H1 (cell line): Measurements from ENCODE around the gene SEC61B. TPM values are rescaled to one million over a fixed set of nuclear protein-coding genes. Genes with fewer than 3 reads are reported as not detected.

Experiments used
- CTCF ChIA-PET: fragments of 300-600 bp; sonication (Branson Sonifier 250); formaldehyde crosslinking; loops from one replicate; lab custom pipeline; 2021; ENCODE audit not compliant: partially characterized antibody; lab: Charles Lee
- POLR2A ChIA-PET: fragments of 300-600 bp; sonication (Branson Sonifier 250); formaldehyde crosslinking; loops from one replicate; lab custom pipeline; 2021; ENCODE audit warnings: inconsistent platforms; ENCODE audit not compliant: partially characterized antibody; lab: Charles Lee
- DNase-seq, 2 experiments: peaks; one replicate each; pipeline versions ENCODE4 v3.0.0 to v3.0.0-alpha.2; 2010 to 2022; ENCODE audit warnings: low spot score in 2 of 2, low read depth in 1 of 2, mixed read lengths in 1 of 2
- FAIRE-seq: peaks from 2 replicates; lab custom pipeline; 2011; peaks lifted over from hg19 to GRCh38; lab: Jason Lieb, UNC
- H2AFZ ChIP-seq: 2 replicates; pipeline ENCODE4 v1.8.1; 2012; ENCODE audit warnings: low read length, inconsistent platforms
- H2AK5ac ChIP-seq: 2 replicates; pipeline ENCODE4 v1.6.1; 2013; ENCODE audit warnings: low read depth, low read length
- H2BK120ac ChIP-seq: replicated peaks from 2 replicates; pipeline ENCODE3; 2013; ENCODE audit warnings: low read depth, low read length, inconsistent platforms
- H2BK12ac ChIP-seq: 2 replicates; pipeline ENCODE4 v1.6.1; 2013; ENCODE audit warnings: low read depth, low read length
- H2BK15ac ChIP-seq: 2 replicates; pipeline ENCODE4 v1.6.1; 2013; ENCODE audit warnings: low read length
- H2BK20ac ChIP-seq: 2 replicates; pipeline ENCODE4 v1.6.1; 2013; ENCODE audit warnings: low read length
- H2BK5ac ChIP-seq: 2 replicates; pipeline ENCODE4 v1.6.1; 2013; ENCODE audit warnings: low read depth, low read length
- H3K14ac ChIP-seq: 2 replicates; pipeline ENCODE4 v1.6.1; 2013; ENCODE audit warnings: inconsistent platforms; ENCODE audit not compliant: insufficient read length
- H3K18ac ChIP-seq: 2 replicates; pipeline ENCODE4 v1.6.1; 2013; ENCODE audit warnings: low read length; ENCODE audit errors: extremely low read depth
- H3K23ac ChIP-seq: 2 replicates; pipeline ENCODE4 v1.6.1; 2013; ENCODE audit warnings: inconsistent platforms; ENCODE audit not compliant: insufficient read length
- H3K23me2 ChIP-seq: 2 replicates; pipeline ENCODE4 v1.6.1; 2013; ENCODE audit warnings: low read depth, low read length
- H3K27ac ChIP-seq: 2 replicates; pipeline ENCODE4 v1.6.1; 2011; ENCODE audit warnings: low read depth, low read length, inconsistent platforms
- H3K27me3 ChIP-seq, 4 experiments: replicated peaks in 1 of 4; 1 replicate in 1 of 4; 2 replicates in 3 of 4; pipeline versions ENCODE4 v1.6.1 to v1.8.1; 2011 to 2013; ENCODE audit warnings: low read length in 3 of 4, mild to moderate bottlenecking in 3 of 4, inconsistent platforms in 2 of 4, mixed read lengths in 2 of 4, moderate library complexity in 1 of 4; ENCODE audit not compliant: control insufficient read depth in 3 of 4, insufficient read depth in 3 of 4; ENCODE audit errors: extremely low read depth in 1 of 4
- H3K36me3 ChIP-seq, 4 experiments: 2 replicates each; pipeline versions ENCODE4 v1.6.1 to v1.8.1; 2011 to 2013; ENCODE audit warnings: mild to moderate bottlenecking in 4 of 4, low read length in 3 of 4, moderate library complexity in 2 of 4, control low read depth in 1 of 4, inconsistent platforms in 1 of 4; ENCODE audit not compliant: insufficient read depth in 4 of 4, control insufficient read depth in 2 of 4
- H3K4ac ChIP-seq: replicated peaks from 2 replicates; pipeline ENCODE3; 2013; ENCODE audit warnings: low read length, low read depth, mixed read lengths, inconsistent platforms; ENCODE audit not compliant: insufficient read length
- H3K4me1 ChIP-seq, 4 experiments: replicated peaks in 1 of 4; 1 replicate in 1 of 4; 2 replicates in 3 of 4; pipeline versions ENCODE4 v1.6.1 to v1.8.1; 2011 to 2013; ENCODE audit warnings: low read length in 3 of 4, inconsistent platforms in 2 of 4, mixed read lengths in 1 of 4; ENCODE audit not compliant: insufficient read depth in 4 of 4, control insufficient read depth in 3 of 4
- H3K4me2 ChIP-seq, 2 experiments: 2 replicates each; pipeline versions ENCODE4 v1.6.1 to v1.8.1; 2011 to 2013; ENCODE audit warnings: low read depth in 2 of 2, low read length in 2 of 2, control low read depth in 1 of 2, inconsistent platforms in 1 of 2, mild to moderate bottlenecking in 1 of 2; ENCODE audit not compliant: insufficient read depth in 1 of 2
- H3K4me3 ChIP-seq, 4 experiments: fragments of 200-600, 300-600 bp in 1 of 4; sonication (generic), shearing (Covaris generic), sonication (Bioruptor Twin) in 1 of 4; 2 replicates each; pipeline versions ENCODE4 v1.5.1 to v1.8.1; 2011 to 2016; ENCODE audit warnings: low read length in 4 of 4, low read depth in 3 of 4, control low read depth in 2 of 4, inconsistent platforms in 2 of 4, mild to moderate bottlenecking in 2 of 4, mixed read lengths in 1 of 4, moderate library complexity in 1 of 4; ENCODE audit not compliant: insufficient read depth in 2 of 4; ENCODE audit errors: extremely low read depth in 1 of 4
- H3K56ac ChIP-seq: replicated peaks from 2 replicates; pipeline ENCODE3; 2013; ENCODE audit warnings: low read depth, mild to moderate bottlenecking, mixed read lengths, low read length, inconsistent platforms; ENCODE audit not compliant: insufficient read length
- H3K79me1 ChIP-seq: 2 replicates; pipeline ENCODE4 v1.6.1; 2013; ENCODE audit warnings: low read depth, low read length, control low read depth
- H3K79me2 ChIP-seq, 2 experiments: 2 replicates each; pipeline versions ENCODE4 v1.6.1 to v1.8.1; 2012 to 2013; ENCODE audit warnings: low read length in 2 of 2, mild to moderate bottlenecking in 2 of 2, inconsistent platforms in 1 of 2; ENCODE audit not compliant: insufficient read depth in 2 of 2, control insufficient read depth in 1 of 2
- H3K9ac ChIP-seq, 4 experiments: replicated peaks in 1 of 4; 1 replicate in 1 of 4; 2 replicates in 3 of 4; pipeline versions ENCODE4 v1.6.1 to v1.8.1; 2011 to 2013; ENCODE audit warnings: low read depth in 3 of 4, low read length in 3 of 4, control low read depth in 2 of 4, mild to moderate bottlenecking in 2 of 4, moderate library complexity in 2 of 4, inconsistent platforms in 1 of 4; ENCODE audit errors: extremely low read depth in 1 of 4
- H3K9me3 ChIP-seq, 2 experiments: 2 replicates each; pipeline versions ENCODE4 v1.6.1 to v1.8.1; 2012 to 2013; ENCODE audit warnings: mild to moderate bottlenecking in 2 of 2, moderate library complexity in 2 of 2, control low read depth in 1 of 2, inconsistent platforms in 1 of 2, low read depth in 1 of 2, low read length in 1 of 2, mixed read lengths in 1 of 2; ENCODE audit not compliant: insufficient read depth in 2 of 2
- H4K20me1 ChIP-seq, 2 experiments: replicated peaks in 1 of 2; 2 replicates each; pipeline versions ENCODE3 to v1.8.1; 2011 to 2013; ENCODE audit warnings: inconsistent platforms in 2 of 2, low read length in 2 of 2, mild to moderate bottlenecking in 1 of 2; ENCODE audit not compliant: insufficient read depth in 2 of 2, control insufficient read depth in 1 of 2
- H4K5ac ChIP-seq: 2 replicates; pipeline ENCODE4 v1.6.1; 2013; ENCODE audit warnings: low read length, low read depth, mixed read lengths, inconsistent platforms; ENCODE audit not compliant: insufficient read length
- H4K8ac ChIP-seq: 2 replicates; pipeline ENCODE4 v1.8.0; 2013; ENCODE audit warnings: mild to moderate bottlenecking, moderate library complexity, low read length, inconsistent platforms; ENCODE audit not compliant: insufficient read depth; ENCODE audit errors: extremely low read depth
- H4K91ac ChIP-seq: replicated peaks from 2 replicates; pipeline ENCODE3; 2013; ENCODE audit warnings: low read length, mixed read lengths, inconsistent platforms; ENCODE audit not compliant: insufficient read length
- EGR1 ChIP-seq: IDR thresholded peaks from 2 replicates; pipeline ENCODE4 v1.6.1; 2011; ENCODE audit warnings: low read depth, low read length, borderline replicate concordance
- MAFK ChIP-seq: IDR thresholded peaks from 2 replicates; pipeline ENCODE4 v1.6.1; 2012; ENCODE audit warnings: low read depth, mild to moderate bottlenecking, improper control_type of control experiment, low read length
- MAX ChIP-seq: IDR thresholded peaks from 2 replicates; pipeline ENCODE4 v1.6.1; 2012; ENCODE audit warnings: inconsistent platforms
- RAD21 ChIP-seq, 2 experiments: IDR thresholded peaks in 1 of 2; conservative IDR thresholded peaks in 1 of 2; 2 replicates each; pipeline ENCODE4 v1.6.1; 2011; ENCODE audit warnings: low read depth in 2 of 2, low read length in 2 of 2, improper control_type of control experiment in 1 of 2, inconsistent platforms in 1 of 2, mild to moderate bottlenecking in 1 of 2, moderate library complexity in 1 of 2
- WGBS, 2 experiments: shearing (Covaris generic) in 1 of 2; methylation state at CpG; one replicate each; pipeline versions ENCODE4 v1.1.6 to v1.1.7; 2013 to 2015; ENCODE audit warnings: low lambda C conversion rate in 2 of 2, mixed read lengths in 2 of 2, inconsistent platforms in 1 of 2, low coverage in 1 of 2, missing lambda C conversion rate in 1 of 2; ENCODE audit not compliant: insufficient replicate concordance in 2 of 2, insufficient coverage in 1 of 2, insufficient read length in 1 of 2; ENCODE audit errors: extremely low coverage in 1 of 2, missing lambda C conversion rate in 1 of 2; 5-methylcytosine and 5-hydroxymethylcytosine counted together
- polyA plus RNA-seq, 7 experiments: library from polyadenylated mRNA; depleted of rRNA in 3 of 7; stranded (reverse) in 5 of 7; unstranded in 2 of 7; fragments of >200 nt in 5 of 7; fragments of 200-250 nt in 2 of 7; gene quantifications; 1 replicate in 5 of 7; 2 replicates in 1 of 7; 4 replicates in 1 of 7; pipeline versions ENCODE4 v1.2.1 to v1.2.3, GENCODE V29; 2011 to 2013; ENCODE audit warnings: missing spikeins in 2 of 7, mixed read lengths in 2 of 7
- total RNA-seq: library from RNA; stranded (reverse); fragmentation: NEBNext Ultra II Directional; extraction: Animal tissue kit (Norgen Biotek cat#: 25700); gene quantifications from 2 replicates; pipeline ENCODE4 v1.2.1, GENCODE V29; 2021
- TF ChIP-seq, protein P1 (sequence below), 3 experiments: IDR thresholded peaks; 1 replicate in 2 of 3; 2 replicates in 1 of 3; pipeline versions ENCODE4 v1.5.1 to v1.6.1; 2011; ENCODE audit warnings: low read length in 3 of 3, mild to moderate bottlenecking in 3 of 3, inconsistent platforms in 2 of 3, low read depth in 1 of 3, moderate library complexity in 1 of 3; ENCODE audit not compliant: insufficient read depth in 1 of 3; ENCODE audit errors: control extremely low read depth in 1 of 3

Gene SEC61B
- total and polyA plus RNA-seq, 2 of the 8 experiments (the other 6 are each of a cell fraction or from before 2014, with no cell fraction given), result 155 to 379 TPM

GRCh38 chr9:99264070-99264680, 42.1 kb downstream of the SEC61B start:
- POLR2A ChIA-PET, result no interaction called here
- no peak for TF ChIP-seq EGR1
- TF ChIP-seq, protein P1, sequence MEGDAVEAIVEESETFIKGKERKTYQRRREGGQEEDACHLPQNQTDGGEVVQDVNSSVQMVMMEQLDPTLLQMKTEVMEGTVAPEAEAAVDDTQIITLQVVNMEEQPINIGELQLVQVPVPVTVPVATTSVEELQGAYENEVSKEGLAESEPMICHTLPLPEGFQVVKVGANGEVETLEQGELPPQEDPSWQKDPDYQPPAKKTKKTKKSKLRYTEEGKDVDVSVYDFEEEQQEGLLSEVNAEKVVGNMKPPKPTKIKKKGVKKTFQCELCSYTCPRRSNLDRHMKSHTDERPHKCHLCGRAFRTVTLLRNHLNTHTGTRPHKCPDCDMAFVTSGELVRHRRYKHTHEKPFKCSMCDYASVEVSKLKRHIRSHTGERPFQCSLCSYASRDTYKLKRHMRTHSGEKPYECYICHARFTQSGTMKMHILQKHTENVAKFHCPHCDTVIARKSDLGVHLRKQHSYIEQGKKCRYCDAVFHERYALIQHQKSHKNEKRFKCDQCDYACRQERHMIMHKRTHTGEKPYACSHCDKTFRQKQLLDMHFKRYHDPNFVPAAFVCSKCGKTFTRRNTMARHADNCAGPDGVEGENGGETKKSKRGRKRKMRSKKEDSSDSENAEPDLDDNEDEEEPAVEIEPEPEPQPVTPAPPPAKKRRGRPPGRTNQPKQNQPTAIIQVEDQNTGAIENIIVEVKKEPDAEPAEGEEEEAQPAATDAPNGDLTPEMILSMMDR (IDR thresholded peaks at IDR 0.05; ENCODE audit: control extremely low read depth in 1 of 3, insufficient read depth in 1 of 3, low read depth in 1 of 3, low read length in 3 of 3), result peak; percentile 46 to 74 (median 58); a peak in 3 of 4 replicates
- TF ChIP-seq RAD21 (IDR thresholded peaks at IDR 0.05 in 1 of 2, conservative IDR thresholded peaks at IDR 0.05 in 1 of 2; ENCODE audit: low read depth in 2 of 2, low read length in 2 of 2), result peak; percentile 60 to 68
- 0 out of 2 replicates have a peak, but pooled peaks have one; percentile 11 for TF ChIP-seq MAX
- TF ChIP-seq MAFK, result no peak

More at GRCh38 chr9:99264070-99264680, 42.1 kb downstream of the SEC61B start:
- Histone ChIP-seq H2AK5ac (no peak overlapping the region), H3K4ac (no peak overlapping the region), H3K79me2 (no peaks in the 10 kb centered on the region), H3K14ac (no peak overlapping the region), H4K5ac (no peak overlapping the region), H3K27ac (no peak overlapping the region), H4K8ac (no peak overlapping the region), H2BK5ac (no peak overlapping the region), H3K4me3 (no peak overlapping the region), H3K23ac (no peak overlapping the region), H3K23me2 (no peaks in the 10 kb centered on the region), H2AFZ (no peak overlapping the region), H4K91ac (no peak overlapping the region), H3K4me1 (peaks cover 0 to 4% (median 1%) of the 10 kb centered on the region in 4 experiments; a peak in 5 of 7 replicates), H2BK15ac (no peak overlapping the region), H4K20me1 (no peaks in the 10 kb centered on the region), H2BK12ac (no peak overlapping the region), H2BK120ac (no peak overlapping the region), H3K27me3 (no peaks in the 10 kb centered on the region; a peak in 2 of 7 replicates), H3K56ac (no peak overlapping the region), H3K4me2 (no peak overlapping the region), H3K9ac (no peak overlapping the region), H3K36me3 (no peaks in the 10 kb centered on the region), H2BK20ac (no peak overlapping the region), H3K79me1 (no peaks in the 10 kb centered on the region), H3K9me3 (no peaks in the 10 kb centered on the region), H3K18ac (no peak overlapping the region)
- CTCF ChIA-PET, result interaction anchor here (0.7 to 2.5 kb wide), 23 partner anchors 10 to 986 kb away, joined by 3 to 9 read pairs (median 3); partner anchors contain the start of gene ALG2
- 57% methylated on average over 2 of the region's 3 CpGs; no CpG with 5 or more reads in 1 of the 2 experiments for WGBS, 2 experiments
- DNase-seq (peak in 1 of 2 experiments; percentile 62), FAIRE-seq (no peak)
